Vagina (tissue), 2 donors: ENCODE measurements around the gene PLAGL1. TPM values are rescaled to one million over a fixed set of nuclear protein-coding genes. Genes with fewer than 3 reads are reported as not detected.

ENCODE experiments used
- DNase-seq, 2 donors: peaks; one replicate each; pipeline ENCODE4 v3.0.0-alpha.2; 2017; ENCODE audit errors: extremely low spot score in 2 of 2
- H3K27ac ChIP-seq: fragments of 200-600 bp; sonication (generic); one replicate; pipeline ENCODE4 v1.5.1; 2019
- H3K27me3 ChIP-seq: fragments of 200-600 bp; sonication (generic); one replicate; pipeline ENCODE4 v1.5.1; 2019
- H3K36me3 ChIP-seq, 2 donors: fragments of 200-600 bp; sonication (generic); one replicate each; pipeline ENCODE4 v1.5.1; 2017 to 2019
- H3K4me1 ChIP-seq: fragments of 200-600 bp; sonication (generic); one replicate; pipeline ENCODE4 v1.5.1; 2019
- H3K4me3 ChIP-seq, 2 donors: fragments of 200-600 bp; sonication (generic); 1 replicate in 1 of 2; 2 replicates in 1 of 2; pipeline ENCODE4 v1.5.1; 2016 to 2019
- H3K9me3 ChIP-seq: fragments of 200-600 bp; sonication (generic); one replicate; pipeline ENCODE4 v1.5.1; 2019
- CTCF ChIP-seq, 3 experiments: fragments of 450-650 bp in 2 of 3; fragments of 200-600 bp in 1 of 3; sonication (generic) in 1 of 3; IDR thresholded peaks; one replicate each; pipeline ENCODE4 v1.5.1; 2017 to 2019; ENCODE audit warnings: antibody characterized with exemption in 3 of 3, mild to moderate bottlenecking in 2 of 3, moderate library complexity in 2 of 3
- POLR2A ChIP-seq, 2 donors: fragments of 450-650 bp; IDR thresholded peaks; one replicate each; pipeline ENCODE4 v1.6.1; 2017; ENCODE audit warnings: antibody characterized with exemption in 2 of 2, mild to moderate bottlenecking in 2 of 2, moderate library complexity in 2 of 2
- POLR2AphosphoS5 ChIP-seq, 2 donors: sonication (generic); formaldehyde crosslinking; IDR thresholded peaks; one replicate each; pipeline ENCODE4 v1.9.0; 2017; ENCODE audit warnings: antibody characterized with exemption in 2 of 2, mild to moderate bottlenecking in 2 of 2, low read depth in 1 of 2; ENCODE audit not compliant: insufficient read depth in 1 of 2
- intact Hi-C: fragments of 100-400 bp; cut with DNase I; formaldehyde crosslinking; loops from one replicate; pipeline ENCODE4 v1.15.1; 2023
- total RNA-seq: library from RNA; depleted of rRNA; stranded (reverse); fragments of >200 nt; gene quantifications from one replicate; pipeline ENCODE4 v1.2.3, GENCODE V29; 2016

Gene PLAGL1
- total RNA-seq, 1 donor from 2014 or later, result 23.1 TPM

- H3K4me3 ChIP-seq, result no peak overlapping the region
- no peak overlapping the region for H3K27ac ChIP-seq
- intact Hi-C loops, result no loop called here
- TF ChIP-seq POLR2A (IDR thresholded peaks at IDR 0.05) (no peak), POLR2AphosphoS5 (IDR thresholded peaks at IDR 0.05; ENCODE audit: insufficient read depth in 1 of 2, low read depth in 1 of 2) (no peak), CTCF (IDR thresholded peaks at IDR 0.05) (no peak)
- no peaks in the 10 kb centered on the region for H3K27me3 ChIP-seq
- no peak for DNase-seq
- no peaks in the 10 kb centered on the region for H3K9me3 ChIP-seq
- peaks cover 21% of the 10 kb centered on the region for H3K4me1 ChIP-seq
- H3K36me3 ChIP-seq, result no peaks in the 10 kb centered on the region
Observed at GRCh38 chr6:143966312-143966711, 41.7 kb downstream of the PLAGL1 start.

- Histone ChIP-seq H3K9me3 (no peaks in the 10 kb centered on the region), H3K27ac (no peak overlapping the region)
Observed at GRCh38 chr6:143965503-143966171, 42.4 kb downstream of the PLAGL1 start.

GRCh38 chr6:143964674-143965081, 43.4 kb downstream of the PLAGL1 start:
- Histone ChIP-seq H3K4me3 (no peak overlapping the region), H3K9me3 (no peaks in the 10 kb centered on the region), H3K27me3 (no peaks in the 10 kb centered on the region), H3K27ac (no peak overlapping the region), H3K36me3 (no peaks in the 10 kb centered on the region), H3K4me1 (peaks cover 21% of the 10 kb centered on the region)
- no peak for DNase-seq
- TF ChIP-seq CTCF (IDR thresholded peaks at IDR 0.05) (no peak), POLR2AphosphoS5 (IDR thresholded peaks at IDR 0.05; ENCODE audit: insufficient read depth in 1 of 2, low read depth in 1 of 2) (no peak), POLR2A (IDR thresholded peaks at IDR 0.05) (no peak)
- intact Hi-C loops, result no loop called here

More at GRCh38 chr6:143965503-143966171, 42.4 kb downstream of the PLAGL1 start:
- TF ChIP-seq POLR2A (IDR thresholded peaks at IDR 0.05), result no peak
- no peak for TF ChIP-seq CTCF (IDR thresholded peaks at IDR 0.05)
- TF ChIP-seq POLR2AphosphoS5 (IDR thresholded peaks at IDR 0.05; ENCODE audit: insufficient read depth in 1 of 2, low read depth in 1 of 2), result no peak
- H3K4me3 ChIP-seq, result no peak overlapping the region
- H3K36me3 ChIP-seq, result no peaks in the 10 kb centered on the region
- DNase-seq, result no peak
- peaks cover 21% of the 10 kb centered on the region for H3K4me1 ChIP-seq
- no peaks in the 10 kb centered on the region for H3K27me3 ChIP-seq
- intact Hi-C loops, result no loop called here

- H3K36me3 ChIP-seq, result no peaks in the 10 kb centered on the region
- H3K4me3 ChIP-seq, result no peak overlapping the region
- intact Hi-C loops, result no loop called here
- no peaks in the 10 kb centered on the region for H3K9me3 ChIP-seq
- TF ChIP-seq POLR2A (IDR thresholded peaks at IDR 0.05) (no peak), POLR2AphosphoS5 (IDR thresholded peaks at IDR 0.05; ENCODE audit: insufficient read depth in 1 of 2, low read depth in 1 of 2) (no peak), CTCF (IDR thresholded peaks at IDR 0.05) (no peak)
- H3K27ac ChIP-seq, result no peak overlapping the region
- peaks cover 21% of the 10 kb centered on the region for H3K4me1 ChIP-seq
- no peaks in the 10 kb centered on the region for H3K27me3 ChIP-seq
- no peak for DNase-seq
Observed at GRCh38 chr6:143963158-143963919, 44.7 kb downstream of the PLAGL1 start.
